HL-60/S4 treated with retinoic acid at 250 ng/mL for 4 days and 3 days (cell line): Measurements from ENCODE around the gene NAV2.
"Not testable (repeated sequence)": the region's sequence is repeated elsewhere in the genome, so short reads cannot be mapped to it uniquely, and the experiment has no call there.

Experiments used
- in situ Hi-C: fragments of 300-500 bp; cut with MboI; formaldehyde crosslinking; loops from 2 replicates; pipeline ENCODE4 v1.7.0; 2022; ENCODE audit warnings: low sequenced_read_pairs

NAV2 gene

GRCh38 chr11:19882356-19882755 is 169.7 kb downstream of the NAV2 start:
- in situ Hi-C loops, result no loop called here

GRCh38 chr11:19886498-19886897 is 173.9 kb downstream of the NAV2 start:
- in situ Hi-C loops, result no loop called here

GRCh38 chr11:19887842-19888241 is 175.2 kb downstream of the NAV2 start:
- in situ Hi-C loops, result no loop called here

DNA sequence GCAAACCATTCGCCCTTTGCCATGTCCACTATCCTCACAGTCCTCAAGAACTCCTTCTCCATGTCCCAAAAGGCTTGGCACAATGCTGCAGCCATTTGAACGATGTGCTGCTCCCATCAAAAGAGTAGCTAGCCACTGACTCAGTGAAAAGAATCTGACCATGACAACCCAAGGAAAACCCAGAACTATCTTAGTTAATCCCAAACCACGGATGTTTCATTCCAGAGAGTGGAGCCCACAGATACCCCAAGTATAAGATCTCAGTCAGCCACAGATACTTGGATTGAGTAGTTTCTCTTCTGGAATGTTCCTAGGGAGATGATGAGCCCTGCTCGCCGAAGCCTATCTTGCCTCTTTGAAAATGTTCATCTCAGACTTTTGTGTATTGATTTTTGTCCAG is 176.9 kb downstream of the NAV2 start:
- in situ Hi-C loops, result no loop called here

DNA sequence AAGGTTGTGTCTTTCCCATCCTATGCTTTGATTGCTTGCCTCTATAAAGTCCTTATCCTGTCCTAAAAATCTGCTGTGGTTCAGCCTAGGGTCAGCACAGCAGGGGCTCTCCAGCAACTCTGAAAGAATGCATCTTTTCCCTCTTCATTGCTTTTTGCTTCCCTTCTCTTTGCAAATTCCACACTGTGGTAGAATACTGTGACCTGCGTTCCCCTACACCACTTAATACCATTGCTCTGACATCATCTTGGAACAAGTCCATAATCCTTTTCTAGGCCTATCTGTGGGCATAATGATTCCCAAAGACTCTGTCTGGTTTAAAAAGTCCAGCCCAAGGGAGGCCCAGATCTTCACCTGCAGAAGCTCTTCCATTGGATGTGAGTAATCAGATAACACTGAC is 177.7 kb downstream of the NAV2 start:
- in situ Hi-C loops, result no loop called here

- in situ Hi-C loops, result no loop called here
Observed at GRCh38 chr11:19891022-19891421, 178.4 kb downstream of the NAV2 start.

GRCh38 chr11:19892387-19892786 is 179.8 kb downstream of the NAV2 start:
- in situ Hi-C loops, result no loop called here

DNA sequence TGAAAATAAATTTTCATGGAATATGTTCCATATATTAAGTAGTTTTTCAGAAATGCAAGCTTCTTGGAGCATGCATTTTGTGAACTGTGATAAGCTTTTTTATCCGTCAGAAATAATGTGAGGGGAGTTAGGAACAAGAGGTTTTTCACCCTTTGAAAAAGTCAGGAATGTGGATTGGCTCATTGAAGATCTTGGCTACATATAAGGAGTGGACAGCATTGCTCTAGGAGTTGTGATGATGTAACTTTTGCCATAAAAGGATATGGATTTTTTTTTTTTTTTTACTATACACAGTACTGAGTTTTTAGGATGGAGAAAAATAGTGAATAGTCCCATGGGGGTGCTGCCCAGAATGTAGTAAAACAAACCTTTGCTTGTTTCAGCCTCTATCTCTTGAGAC is 180.2 kb downstream of the NAV2 start:
- in situ Hi-C loops, result no loop called here

- in situ Hi-C loops, result no loop called here
Observed at GRCh38 chr11:19894404-19894803, 181.8 kb downstream of the NAV2 start.

DNA sequence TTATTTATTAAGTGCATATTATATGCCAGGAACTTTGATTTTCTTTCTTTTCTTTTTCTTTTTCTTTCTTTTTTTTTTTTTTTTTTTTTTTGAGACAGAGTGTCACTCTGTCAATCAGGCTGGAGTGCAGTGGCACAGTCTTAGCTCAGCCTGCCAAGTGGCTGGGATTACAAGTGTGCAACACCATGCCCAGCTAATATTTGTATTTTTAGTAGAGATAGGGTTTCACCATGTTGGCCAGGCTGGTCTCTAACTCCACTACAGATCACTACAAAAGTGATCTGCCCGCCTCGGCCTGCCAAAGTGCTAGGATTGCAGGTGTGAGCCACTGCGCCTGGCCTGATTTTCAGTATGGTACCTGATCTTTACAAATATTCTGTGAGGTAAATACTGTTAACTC is 182.4 kb downstream of the NAV2 start:
- in situ Hi-C loops, result not testable (repeated sequence)

DNA sequence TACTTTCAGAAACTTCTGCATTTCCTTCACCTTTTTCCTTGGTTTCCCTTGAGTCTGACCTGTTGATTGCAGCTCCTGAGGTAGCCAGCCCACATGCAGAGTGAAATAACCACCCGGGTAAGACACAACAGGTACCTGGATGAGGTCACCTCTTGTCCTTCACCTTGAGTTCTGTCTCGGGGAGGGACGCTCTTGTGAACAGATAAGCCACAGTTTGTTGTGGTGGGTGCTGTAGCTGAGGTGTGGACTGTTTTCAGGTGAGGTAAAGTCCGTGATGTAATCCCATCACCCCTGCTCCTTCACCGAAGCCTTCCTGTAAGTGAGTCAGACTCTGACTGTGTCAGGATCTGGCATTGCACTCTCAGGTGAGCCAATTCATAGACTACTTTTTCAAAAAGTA is 183.1 kb downstream of the NAV2 start:
- in situ Hi-C loops, result no loop called here

DNA sequence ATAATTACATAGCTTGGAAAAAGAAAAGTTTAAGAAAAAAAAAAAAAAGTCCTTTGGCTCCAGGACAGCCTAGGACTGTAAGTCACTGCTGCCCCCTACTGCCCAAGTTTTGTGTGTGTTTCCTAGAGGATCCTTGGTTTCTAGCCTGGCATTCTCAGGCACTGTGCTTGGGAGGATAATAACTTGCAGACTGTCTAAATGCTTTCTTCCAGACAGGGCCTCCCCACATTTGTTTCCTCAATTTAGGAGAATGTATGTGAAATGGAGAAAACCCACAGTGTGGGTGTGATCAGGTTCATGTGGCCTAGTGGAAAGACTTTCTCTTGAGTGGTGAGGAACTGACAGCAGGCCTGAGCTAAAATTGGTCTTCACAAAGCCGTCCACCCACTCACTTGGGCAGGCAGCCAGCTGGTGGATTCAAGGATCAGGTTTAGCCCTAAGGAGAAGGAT is 191.0 kb downstream of the NAV2 start:
- in situ Hi-C loops, result no loop called here

DNA sequence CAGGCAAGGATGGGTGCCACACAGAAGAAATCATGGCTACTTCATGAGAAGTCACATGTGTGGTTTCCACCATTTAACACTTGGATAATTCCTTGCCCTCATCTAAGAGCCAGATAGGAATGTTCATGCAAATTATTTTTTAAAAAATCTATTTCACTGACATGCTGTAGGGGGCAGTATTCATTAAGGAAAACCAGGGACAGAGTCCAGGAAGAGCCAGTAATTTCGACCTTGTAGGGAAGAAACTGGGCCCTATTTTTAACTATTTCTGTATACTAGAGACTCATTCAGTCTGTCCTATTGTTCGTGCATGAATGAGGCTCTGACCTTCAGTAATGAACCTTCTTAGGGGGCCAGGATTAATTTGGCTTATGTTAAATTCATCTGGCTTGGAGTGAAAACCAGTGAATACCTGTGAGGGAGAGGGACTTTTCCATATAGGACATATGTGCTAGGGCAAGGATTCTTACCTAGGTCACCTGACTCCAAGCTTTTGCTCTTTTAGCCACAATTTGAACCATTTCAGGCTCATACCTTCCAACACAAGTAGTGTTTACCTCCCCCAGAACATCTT is 192.7 kb downstream of the NAV2 start:
- in situ Hi-C loops, result no loop called here

DNA sequence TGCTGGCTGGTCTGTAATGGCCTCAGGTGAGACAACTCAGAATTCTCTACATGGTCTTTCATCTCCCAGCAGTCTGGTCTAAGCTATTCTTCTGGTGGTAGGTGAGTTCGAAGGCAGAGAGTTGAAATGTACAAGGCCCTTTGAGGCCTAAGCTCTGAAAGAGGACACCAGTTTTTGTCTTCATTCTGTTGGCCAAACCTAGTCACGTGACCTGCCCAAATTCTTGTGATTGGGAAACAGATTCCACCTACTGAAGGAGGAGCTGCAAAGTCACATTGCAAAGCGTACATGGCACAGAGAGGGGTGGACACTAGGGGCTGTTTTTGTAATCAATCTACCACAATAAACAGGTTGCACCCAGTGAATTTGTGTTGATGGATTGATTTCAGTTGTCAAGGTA is 193.5 kb downstream of the NAV2 start:
- in situ Hi-C loops, result no loop called here

- in situ Hi-C loops, result no loop called here
Observed at GRCh38 chr11:19907008-19907579, 194.5 kb downstream of the NAV2 start.

DNA sequence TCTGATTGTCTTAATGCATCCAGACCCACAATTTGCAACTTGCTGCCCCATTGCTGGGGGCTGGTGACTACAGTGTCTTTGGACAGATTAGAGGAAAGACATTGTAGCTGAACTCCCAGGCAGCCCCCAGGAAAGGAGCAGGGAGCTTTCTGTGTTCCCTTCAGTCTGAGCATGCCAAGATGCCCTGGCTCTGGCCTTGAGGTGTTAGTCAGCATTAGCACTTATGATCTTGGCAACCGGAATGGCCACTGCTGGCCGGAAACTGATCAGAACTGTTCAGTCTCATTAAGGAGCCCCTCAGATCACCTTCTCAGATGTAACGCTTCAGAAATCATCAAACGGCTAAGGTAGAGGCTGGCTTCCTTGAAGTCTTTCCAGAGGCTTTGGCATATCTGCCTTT is 195.2 kb downstream of the NAV2 start:
- in situ Hi-C loops, result no loop called here

DNA sequence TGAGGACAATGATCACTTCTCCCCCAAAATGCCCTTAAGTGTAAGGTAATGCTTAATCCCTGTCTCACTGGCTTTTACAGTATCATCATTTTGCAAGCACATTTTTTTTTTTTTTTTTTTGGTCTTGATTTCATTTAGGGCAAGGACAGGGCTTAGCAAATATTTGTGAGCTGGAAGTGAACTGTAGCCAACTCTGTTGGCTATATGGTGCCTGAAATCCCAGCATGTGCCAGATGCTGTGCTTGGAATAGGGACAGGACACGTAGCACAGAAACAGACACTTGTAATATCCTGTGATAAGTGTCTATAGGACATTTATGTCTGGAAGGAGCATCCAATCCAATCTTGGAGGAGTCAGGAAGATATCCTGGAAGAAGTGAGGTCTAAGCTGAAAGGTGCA is 198.3 kb downstream of the NAV2 start:
- in situ Hi-C loops, result no loop called here

- in situ Hi-C loops, result no loop called here
Observed at GRCh38 chr11:19912115-19912957, 199.7 kb downstream of the NAV2 start.

DNA sequence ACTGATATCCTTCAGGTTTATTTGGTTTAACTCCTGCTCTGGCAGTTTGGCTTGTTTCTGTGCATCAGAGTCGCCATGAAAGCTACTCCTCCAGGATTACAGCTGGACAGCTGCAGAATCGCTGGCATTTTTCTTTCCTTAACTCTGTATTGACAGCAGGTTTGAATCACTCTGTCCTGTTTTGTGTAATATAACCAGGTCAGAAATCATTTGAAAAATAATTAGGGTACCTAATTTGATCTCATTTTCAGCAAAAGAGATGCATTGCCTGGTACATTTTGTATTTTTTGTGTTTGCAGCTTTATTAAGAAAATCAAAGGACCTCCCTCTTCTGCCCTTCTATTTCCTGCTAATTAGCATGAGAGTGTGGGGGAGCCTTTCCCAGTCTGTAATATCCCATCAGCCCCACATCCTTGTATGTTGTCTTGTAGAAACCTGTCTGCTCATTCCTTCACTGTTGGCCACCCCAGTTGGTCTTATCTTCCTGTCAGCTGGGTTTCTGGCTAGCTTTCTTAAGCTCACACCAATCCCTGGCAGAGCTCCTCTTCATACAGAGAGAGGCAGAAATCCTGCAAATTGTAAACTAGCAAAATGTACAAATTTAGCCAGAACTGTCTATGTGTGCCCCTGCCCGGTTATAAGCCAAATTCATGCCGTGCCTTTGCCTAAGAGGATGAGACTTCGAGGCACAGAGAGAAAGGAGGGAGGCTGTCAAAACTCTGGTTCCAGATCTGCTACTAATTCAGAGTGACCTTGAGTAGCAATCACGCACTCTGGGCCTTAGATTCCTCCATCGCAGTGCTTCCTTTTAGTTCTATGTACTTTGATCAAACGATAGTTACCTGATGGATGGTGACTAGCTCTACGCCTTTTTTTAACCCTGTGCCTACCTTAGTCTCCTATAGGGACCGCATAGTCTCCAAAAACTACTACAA is 200.6 kb downstream of the NAV2 start:
- in situ Hi-C loops, result no loop called here

DNA sequence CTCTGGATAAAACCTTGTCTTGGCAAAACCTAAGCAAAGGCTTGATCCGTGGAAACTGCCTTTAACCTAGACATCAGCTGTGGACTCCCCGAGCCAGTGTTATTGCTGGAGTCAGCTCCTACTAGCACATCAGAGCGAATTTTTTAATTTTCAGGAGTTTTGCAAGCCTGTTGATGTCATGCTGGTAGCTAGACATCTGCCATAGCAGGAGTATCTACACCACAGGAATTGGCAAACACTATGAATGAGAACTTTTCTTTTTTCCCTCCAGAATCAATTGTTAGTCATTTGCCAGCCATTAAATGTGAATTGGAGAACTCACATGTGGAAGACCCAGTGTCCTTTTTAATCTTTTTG is 201.2 kb downstream of the NAV2 start:
- in situ Hi-C loops, result no loop called here

GRCh38 chr11:19915808-19916207 is 203.2 kb downstream of the NAV2 start:
- in situ Hi-C loops, result no loop called here
